NK-92 treated with Interleukin-12 subunit alpha and Interleukin-12 subunit beta, amount 100 ng/mL, for 24 hours (cell line): Measurements from ENCODE around the gene TPX2.

ENCODE experiments used
- DNase-seq: peaks from one replicate; lab custom pipeline; 2025; lab: John Stamatoyannopoulos, UW

Gene TPX2

GRCh38 chr20:31760519-31761240, 21.6 kb downstream of the TPX2 start:
- no peak for DNase-seq

GRCh38 chr20:31764641-31765305, 25.7 kb downstream of the TPX2 start:
- DNase-seq: no peak

- no peak for DNase-seq
Measured at GRCh38 chr20:31767805-31768204, 28.7 kb downstream of the TPX2 start.

GRCh38 chr20:31769681-31770080, 30.6 kb downstream of the TPX2 start:
- DNase-seq: no peak

GRCh38 chr20:31770243-31770642, 31.2 kb downstream of the TPX2 start:
- DNase-seq: no peak

GRCh38 chr20:31774408-31774807, 35.3 kb downstream of the TPX2 start:
- DNase-seq: no peak

GRCh38 chr20:31780839-31781238, 41.7 kb downstream of the TPX2 start:
- no peak for DNase-seq

- DNase-seq: no peak
Measured at GRCh38 chr20:31781945-31782344, 42.9 kb downstream of the TPX2 start.

- no peak for DNase-seq
Measured at GRCh38 chr20:31784354-31785044, 45.4 kb downstream of the TPX2 start.

GRCh38 chr20:31785089-31785488, 46.0 kb downstream of the TPX2 start:
- DNase-seq: no peak

GRCh38 chr20:31788578-31788977, 49.5 kb downstream of the TPX2 start:
- DNase-seq: no peak

GRCh38 chr20:31790401-31790800, 51.3 kb downstream of the TPX2 start:
- DNase-seq: no peak

GRCh38 chr20:31797364-31797763, 58.3 kb downstream of the TPX2 start:
- no peak for DNase-seq

GRCh38 chr20:31801508-31801907, 62.4 kb downstream of the TPX2 start:
- DNase-seq: no peak

GRCh38 chr20:31803552-31804291, 64.6 kb downstream of the TPX2 start:
- DNase-seq: no peak

GRCh38 chr20:31806564-31807355, 67.7 kb downstream of the TPX2 start:
- no peak for DNase-seq

- DNase-seq: no peak
Measured at GRCh38 chr20:31808481-31808880, 69.4 kb downstream of the TPX2 start.

GRCh38 chr20:31809661-31810060, 70.6 kb downstream of the TPX2 start:
- no peak for DNase-seq

- no peak for DNase-seq
Measured at GRCh38 chr20:31811198-31811597, 72.1 kb downstream of the TPX2 start.

GRCh38 chr20:31811796-31812728, 73.0 kb downstream of the TPX2 start:
- DNase-seq: no peak

GRCh38 chr20:31813611-31814010, 74.5 kb downstream of the TPX2 start:
- DNase-seq: no peak
